Endothelial cell of umbilical vein (primary cell): ENCODE results near the gene ANKHD1. TPM values are rescaled to one million over a fixed set of nuclear protein-coding genes. Genes with fewer than 3 reads are reported as not detected.

Experiments used
- BruUV-seq: library from RNA; stranded (reverse); fragments of 400-500 nt; replicated peaks from 2 replicates; lab custom pipeline; 2021; lab: Mats Ljungman, UMichigan
- CTCF ChIA-PET: fragments of 300-600, 350-600 bp; sonication (Branson Sonifier 250); formaldehyde crosslinking; loops from one replicate; lab custom pipeline; 2021; ENCODE audit warnings: antibody characterized with exemption, inconsistent platforms; lab: Charles Lee
- POLR2A ChIA-PET: fragments of 300-600, 350-600 bp; sonication (Branson Sonifier 250); formaldehyde crosslinking; loops from one replicate; lab custom pipeline; 2021; ENCODE audit warnings: antibody characterized with exemption, inconsistent platforms; lab: Charles Lee
- DNase-seq: peaks from one replicate; pipeline ENCODE4 v3.0.0-alpha.2; 2011; ENCODE audit warnings: low read depth, low spot score
- FAIRE-seq: peaks from 2 replicates; lab custom pipeline; 2011; peaks lifted over from hg19 to GRCh38; lab: Jason Lieb, UNC
- H2AFZ ChIP-seq: 2 replicates; pipeline ENCODE4 v1.6.0; 2012; ENCODE audit warnings: low read depth, low read length, control low read depth, inconsistent platforms
- H3K27ac ChIP-seq: 2 replicates; pipeline ENCODE4 v1.5.1; 2011; ENCODE audit warnings: low read depth, mild to moderate bottlenecking, control low read depth, low read length, moderate library complexity; ENCODE audit not compliant: insufficient read depth
- H3K27me3 ChIP-seq, 2 experiments: 2 replicates each; pipeline versions ENCODE4 v1.6.0 to v1.6.1; 2011; ENCODE audit warnings: low read length in 2 of 2, mixed read lengths in 1 of 2; ENCODE audit not compliant: control insufficient read depth in 2 of 2, insufficient read depth in 2 of 2
- H3K36me3 ChIP-seq, 2 experiments: 2 replicates in 1 of 2; 3 replicates in 1 of 2; pipeline ENCODE4 v1.5.1; 2011; ENCODE audit warnings: low read length in 2 of 2, mild to moderate bottlenecking in 1 of 2, moderate library complexity in 1 of 2; ENCODE audit not compliant: control insufficient read depth in 2 of 2, insufficient read depth in 2 of 2; ENCODE audit errors: extremely low read depth in 1 of 2
- H3K4me1 ChIP-seq: 3 replicates; pipeline ENCODE4 v1.5.1; 2011; ENCODE audit warnings: mild to moderate bottlenecking, low read length; ENCODE audit not compliant: control insufficient read depth, insufficient read depth; ENCODE audit errors: extremely low read depth
- H3K4me2 ChIP-seq: 2 replicates; pipeline ENCODE4 v1.6.1; 2011; ENCODE audit warnings: low read length, control low read depth, mixed read lengths; ENCODE audit not compliant: insufficient read depth
- H3K4me3 ChIP-seq, 3 experiments: fragments of 200-600 bp in 1 of 3; sonication (generic), shearing (Covaris generic) in 1 of 3; replicated peaks in 1 of 3; 2 replicates each; pipeline ENCODE4 v1.5.1; 2011 to 2016; ENCODE audit warnings: control low read depth in 3 of 3, low read length in 3 of 3, mild to moderate bottlenecking in 2 of 3, inconsistent platforms in 1 of 3, low read depth in 1 of 3, moderate library complexity in 1 of 3; ENCODE audit not compliant: insufficient read depth in 1 of 3
- H3K79me2 ChIP-seq: 2 replicates; pipeline ENCODE4 v1.6.0; 2012; ENCODE audit warnings: low read length, inconsistent platforms; ENCODE audit not compliant: control insufficient read depth, insufficient read depth
- H3K9ac ChIP-seq: replicated peaks from 2 replicates; pipeline ENCODE3; 2011; ENCODE audit warnings: low read length, control low read depth; ENCODE audit not compliant: insufficient read depth; ENCODE audit errors: extremely low read depth
- H3K9me1 ChIP-seq: replicated peaks from 3 replicates; pipeline ENCODE4 v1.6.0; 2011; ENCODE audit warnings: mild to moderate bottlenecking, low read length; ENCODE audit not compliant: control insufficient read depth, insufficient read depth; ENCODE audit errors: extremely low read depth
- H3K9me3 ChIP-seq: replicated peaks from 2 replicates; pipeline ENCODE4 v1.5.1; 2012; ENCODE audit warnings: low read length, inconsistent platforms; ENCODE audit not compliant: control insufficient read depth, insufficient read depth
- H4K20me1 ChIP-seq: replicated peaks from 2 replicates; pipeline ENCODE3; 2011; ENCODE audit warnings: mild to moderate bottlenecking, low read length; ENCODE audit not compliant: control insufficient read depth, insufficient read depth; ENCODE audit errors: extremely low read depth
- EZH2 ChIP-seq: IDR thresholded peaks from 2 replicates; pipeline ENCODE4 v1.6.1; 2012; ENCODE audit warnings: borderline replicate concordance, low read depth, mild to moderate bottlenecking, moderate library complexity, low read length, inconsistent platforms; ENCODE audit not compliant: severe bottlenecking
- FOS ChIP-seq: IDR thresholded peaks from 2 replicates; pipeline ENCODE4 v1.6.1; 2011; ENCODE audit warnings: mild to moderate bottlenecking, low read length, moderate library complexity, borderline replicate concordance; ENCODE audit not compliant: insufficient read depth
- GATA2 ChIP-seq: IDR thresholded peaks from 2 replicates; pipeline ENCODE4 v1.7.0; 2011; ENCODE audit warnings: low read depth, mild to moderate bottlenecking, moderate library complexity, mixed read lengths, low read length; ENCODE audit not compliant: insufficient read length, insufficient read depth
- JUN ChIP-seq: IDR thresholded peaks from 2 replicates; pipeline ENCODE4 v1.6.1; 2011; ENCODE audit warnings: borderline replicate concordance, low read depth; ENCODE audit not compliant: insufficient read length, insufficient read depth
- MYC ChIP-seq: IDR thresholded peaks from one replicate; pipeline ENCODE4 v1.6.1; 2011; ENCODE audit warnings: mild to moderate bottlenecking, low read depth, low read length
- POLR2A ChIP-seq: IDR thresholded peaks from 2 replicates; pipeline ENCODE4 v1.6.1; 2012; ENCODE audit warnings: low read depth, mild to moderate bottlenecking, control low read depth, low read length
- POLR2AphosphoS5 ChIP-seq: IDR thresholded peaks from 2 replicates; pipeline ENCODE4 v1.6.1; 2012; ENCODE audit warnings: low read depth, mild to moderate bottlenecking, control low read depth, low read length, moderate library complexity; ENCODE audit not compliant: insufficient read depth
- dilution Hi-C: fragments of 300-500 bp; cut with MboI; formaldehyde crosslinking; loops from one replicate; pipeline ENCODE4 v1.15.0; 2019; ENCODE audit warnings: low sequenced_read_pairs; ENCODE audit not compliant: extremely low pct_ligation_motif_present
- intact Hi-C: fragments of 100-400 bp; cut with micrococcal nuclease; formaldehyde crosslinking; loops from one replicate; pipeline ENCODE4 v1.10.0; 2022
- polyA plus RNA-seq, 4 experiments: library from polyadenylated mRNA; depleted of rRNA in 3 of 4; stranded (reverse) in 3 of 4; unstranded in 1 of 4; fragments of >200 nt; gene quantifications; 2 replicates each; pipeline versions ENCODE4 v1.2.1 to v1.2.3, GENCODE V29; 2011 to 2012; ENCODE audit warnings: missing spikeins in 1 of 4
- total RNA-seq: library from RNA; stranded (reverse); gene quantifications from 2 replicates; pipeline ENCODE4 v1.2.3, GENCODE V29; 2021
- TF ChIP-seq, protein P1 (sequence below): IDR thresholded peaks from 2 replicates; pipeline ENCODE4 v1.6.1; 2011; ENCODE audit not compliant: insufficient read depth, insufficient read length
- TF ChIP-seq, protein P2 (sequence below), 2 donors: IDR thresholded peaks; 1 replicate in 1 of 2; 2 replicates in 1 of 2; pipeline ENCODE4 v1.5.1; 2011; ENCODE audit warnings: low read length in 2 of 2, mild to moderate bottlenecking in 2 of 2, moderate library complexity in 2 of 2, control low read depth in 1 of 2, inconsistent platforms in 1 of 2, low read depth in 1 of 2; ENCODE audit not compliant: insufficient read depth in 1 of 2; ENCODE audit errors: extremely low read depth in 1 of 2

Gene ANKHD1
- total and polyA plus RNA-seq, 2 donors (not counting 3 experiments of a cell fraction or from before 2014, with no cell fraction given), result 56.1 to 87.0 TPM

DNA sequence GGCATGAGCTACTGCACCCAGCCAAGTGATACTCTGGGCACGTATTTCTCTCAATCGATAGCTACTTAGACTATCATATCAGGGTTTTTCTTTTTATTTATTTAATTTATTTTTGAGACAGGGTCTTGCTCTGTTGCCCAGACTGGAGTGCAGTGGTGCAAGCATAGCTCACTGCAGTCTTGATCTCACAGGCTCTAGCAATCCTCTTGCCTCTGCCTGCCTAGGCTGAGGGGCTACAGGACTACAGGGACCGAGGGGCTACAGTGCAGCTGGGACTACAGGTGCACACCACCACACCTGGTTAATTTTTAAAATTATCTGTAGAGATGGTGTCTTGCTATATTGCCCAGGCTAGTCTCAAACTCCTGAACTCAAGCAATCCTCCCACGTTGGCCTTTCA is 20.3 kb upstream of the ANKHD1 start:
- ChIA-PET POLR2A (no interaction called here), CTCF (interaction anchor here (1.3 to 3.3 kb wide), 2 partner anchors 8 to 17 kb away, joined by 5 to 11 read pairs; no protein-coding TSS in a partner anchor)
- no TSS peak for BruUV-seq
- TF ChIP-seq JUN, result no peak
- no peak overlapping the region for H2AFZ ChIP-seq
- no peaks in the 10 kb centered on the region for H3K36me3 ChIP-seq
- no peak overlapping the region for H3K4me3 ChIP-seq
- dilution Hi-C loops (no loop called here), intact Hi-C loops (no loop called here)
- H3K9me3 ChIP-seq, result no peaks in the 10 kb centered on the region
- no peak overlapping the region for H3K9ac ChIP-seq
- H3K4me1 ChIP-seq, result peaks cover 12% of the 10 kb centered on the region
- H3K27me3 ChIP-seq, result no peaks in the 10 kb centered on the region
- no peaks in the 10 kb centered on the region for H3K9me1 ChIP-seq
- FAIRE-seq, result no peak
- H3K27ac ChIP-seq, result no peak overlapping the region
- no peak for DNase-seq
- no peaks in the 10 kb centered on the region for H3K79me2 ChIP-seq
- no peak overlapping the region for H3K4me2 ChIP-seq
- H4K20me1 ChIP-seq, result no peaks in the 10 kb centered on the region

DNA sequence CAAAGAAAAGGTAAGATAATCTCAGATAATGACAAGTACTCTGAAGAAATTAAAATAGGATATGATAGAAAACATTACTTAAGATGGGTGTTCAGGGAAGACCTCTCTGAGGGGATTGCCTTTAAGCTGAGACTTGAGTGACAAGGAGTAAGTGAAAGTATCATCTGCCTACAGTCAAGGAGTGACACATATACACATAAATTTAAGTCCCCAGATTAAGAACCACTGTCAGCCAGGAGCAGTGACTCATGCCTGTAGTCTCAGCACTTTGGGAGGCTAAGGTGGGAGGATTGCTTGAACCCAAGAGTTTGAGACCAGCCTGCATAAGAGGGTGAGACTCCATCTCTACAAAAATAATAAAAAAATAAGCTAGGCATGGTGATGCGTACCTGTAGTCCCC is 19.7 kb upstream of the ANKHD1 start:
- H3K27ac ChIP-seq, result no peak overlapping the region
- CTCF ChIA-PET, result interaction anchor here (1.2 to 4.6 kb wide), 4 partner anchors 9 to 43 kb away, joined by 4 to 28 read pairs (median 6); no protein-coding TSS in a partner anchor
- no peaks in the 10 kb centered on the region for H3K9me1 ChIP-seq
- DNase-seq (no peak), FAIRE-seq (peak; percentile 28)
- dilution Hi-C loops, result no loop called here
- H3K4me1 ChIP-seq, result peaks cover 12% of the 10 kb centered on the region
- no peak overlapping the region for H3K4me3 ChIP-seq
- no peaks in the 10 kb centered on the region for H4K20me1 ChIP-seq
- intact Hi-C loops, result no loop called here
- no peak overlapping the region for H2AFZ ChIP-seq
- POLR2A ChIA-PET, result no interaction called here
- H3K27me3 ChIP-seq, result no peaks in the 10 kb centered on the region
- no peak overlapping the region for H3K9ac ChIP-seq
- no peak overlapping the region for H3K4me2 ChIP-seq
- H3K79me2 ChIP-seq, result no peaks in the 10 kb centered on the region
- H3K36me3 ChIP-seq, result no peaks in the 10 kb centered on the region
- BruUV-seq, result no TSS peak
- TF ChIP-seq GATA2 (no peak), EZH2 (no peak), JUN (no peak), MYC (no peak), POLR2AphosphoS5 (no peak), POLR2A (no peak), FOS (no peak)
- TF ChIP-seq, protein P1, sequence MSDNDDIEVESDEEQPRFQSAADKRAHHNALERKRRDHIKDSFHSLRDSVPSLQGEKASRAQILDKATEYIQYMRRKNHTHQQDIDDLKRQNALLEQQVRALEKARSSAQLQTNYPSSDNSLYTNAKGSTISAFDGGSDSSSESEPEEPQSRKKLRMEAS, result no peak
- TF ChIP-seq, protein P2, sequence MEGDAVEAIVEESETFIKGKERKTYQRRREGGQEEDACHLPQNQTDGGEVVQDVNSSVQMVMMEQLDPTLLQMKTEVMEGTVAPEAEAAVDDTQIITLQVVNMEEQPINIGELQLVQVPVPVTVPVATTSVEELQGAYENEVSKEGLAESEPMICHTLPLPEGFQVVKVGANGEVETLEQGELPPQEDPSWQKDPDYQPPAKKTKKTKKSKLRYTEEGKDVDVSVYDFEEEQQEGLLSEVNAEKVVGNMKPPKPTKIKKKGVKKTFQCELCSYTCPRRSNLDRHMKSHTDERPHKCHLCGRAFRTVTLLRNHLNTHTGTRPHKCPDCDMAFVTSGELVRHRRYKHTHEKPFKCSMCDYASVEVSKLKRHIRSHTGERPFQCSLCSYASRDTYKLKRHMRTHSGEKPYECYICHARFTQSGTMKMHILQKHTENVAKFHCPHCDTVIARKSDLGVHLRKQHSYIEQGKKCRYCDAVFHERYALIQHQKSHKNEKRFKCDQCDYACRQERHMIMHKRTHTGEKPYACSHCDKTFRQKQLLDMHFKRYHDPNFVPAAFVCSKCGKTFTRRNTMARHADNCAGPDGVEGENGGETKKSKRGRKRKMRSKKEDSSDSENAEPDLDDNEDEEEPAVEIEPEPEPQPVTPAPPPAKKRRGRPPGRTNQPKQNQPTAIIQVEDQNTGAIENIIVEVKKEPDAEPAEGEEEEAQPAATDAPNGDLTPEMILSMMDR (IDR thresholded peaks at IDR 0.05; ENCODE audit: extremely low read depth in 1 of 2, insufficient read depth in 1 of 2, low read depth in 1 of 2, low read length in 2 of 2), result no peak
- no peaks in the 10 kb centered on the region for H3K9me3 ChIP-seq
